Stimulated activated CD8-positive, alpha-beta memory T cell treated with anti-CD3 and anti-CD28 coated beads, Interleukin-12 subunit alpha, Interleukin-12 subunit beta, amount 100 ng/mL, for 1 hour (primary cell): ENCODE data around the gene RB1.
"Not testable (repeated sequence)": the region's sequence is repeated elsewhere in the genome, so short reads cannot be mapped to it uniquely, and the experiment has no call there.

Source experiments
- DNase-seq: peaks from one replicate; pipeline ENCODE4 v3.0.0-alpha.2; 2020; ENCODE audit warnings: low read depth

Gene RB1

DNA sequence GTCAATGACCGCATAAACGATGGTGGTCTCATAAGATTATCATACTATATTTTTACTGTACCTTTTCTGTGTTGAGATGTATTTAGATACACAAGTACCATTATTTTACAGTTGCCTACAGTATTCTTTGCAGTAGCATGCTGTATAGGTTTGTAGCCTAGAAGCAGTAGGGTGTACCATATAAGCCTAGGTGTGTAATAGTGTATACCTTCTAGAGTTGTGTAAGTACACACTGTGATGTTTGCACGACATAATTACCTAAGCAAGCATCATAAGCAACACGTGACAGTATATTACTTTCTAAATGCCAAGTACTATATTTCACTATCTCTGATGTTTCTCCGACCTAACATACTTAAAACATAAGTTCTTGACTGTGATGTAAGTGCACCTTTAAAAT lies 106.6 kb downstream of the RB1 start:
- DNase-seq = no peak

DNA sequence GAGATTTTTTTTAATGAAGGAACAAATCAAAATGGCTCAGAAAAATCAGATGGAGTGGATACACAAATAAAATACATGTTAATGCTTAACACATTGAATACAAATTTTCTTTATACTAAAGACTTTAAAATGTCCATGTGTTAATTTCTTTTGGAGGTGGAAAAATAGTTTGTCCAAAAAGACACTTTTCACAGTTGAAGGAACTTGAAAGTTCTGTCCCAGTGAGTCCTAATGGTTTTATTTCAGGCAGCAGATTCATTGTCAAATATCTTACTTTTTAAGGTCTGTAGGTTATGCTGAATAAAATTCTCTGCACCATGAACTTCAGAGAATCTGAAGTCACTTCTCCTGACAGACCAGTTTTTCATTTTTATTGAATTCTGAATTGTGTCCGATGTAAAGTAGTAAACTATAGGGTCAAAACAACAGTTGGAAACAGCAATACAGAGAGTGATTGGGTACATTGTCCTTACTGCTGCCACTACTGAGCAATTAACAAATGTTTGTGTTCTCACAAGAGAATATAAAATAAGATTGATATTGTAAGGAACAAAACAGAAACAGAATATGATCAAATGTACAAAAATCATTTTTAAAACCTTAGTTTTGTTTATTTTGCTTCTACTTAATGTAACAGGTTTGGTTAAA lies 107.7 kb downstream of the RB1 start:
- no peak for DNase-seq

DNA sequence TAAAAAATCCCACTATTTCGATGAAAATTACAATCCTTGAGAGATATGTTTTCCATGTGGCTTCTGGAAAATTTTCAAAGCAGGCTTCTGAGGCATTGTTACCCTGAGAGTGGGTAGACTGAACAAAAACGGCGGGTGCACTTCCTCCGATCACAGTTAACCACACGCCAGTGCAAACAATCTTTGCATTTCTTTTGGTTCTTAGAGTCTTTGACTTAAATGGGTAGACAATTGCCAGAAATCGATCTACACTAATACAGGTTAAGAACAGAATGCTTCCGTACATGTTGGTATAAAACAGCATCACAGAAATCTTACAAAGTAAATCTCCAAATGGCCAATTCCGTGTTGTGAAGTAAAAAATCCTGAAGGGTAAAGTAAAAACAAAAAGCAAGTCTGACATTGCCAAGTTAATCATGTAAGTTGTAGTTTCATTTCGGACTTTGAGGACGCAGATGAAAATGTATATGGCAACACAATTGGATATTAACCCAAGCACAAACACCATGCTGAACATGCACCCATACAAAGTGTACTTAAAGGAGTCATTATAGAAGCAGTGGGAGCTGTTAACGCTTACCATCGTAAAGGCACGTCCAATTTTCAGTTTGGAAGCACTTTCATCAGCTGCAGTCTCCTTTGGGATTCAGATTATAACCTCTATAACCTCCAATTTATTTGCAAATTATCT lies 108.4 kb downstream of the RB1 start:
- DNase-seq = no peak

DNA sequence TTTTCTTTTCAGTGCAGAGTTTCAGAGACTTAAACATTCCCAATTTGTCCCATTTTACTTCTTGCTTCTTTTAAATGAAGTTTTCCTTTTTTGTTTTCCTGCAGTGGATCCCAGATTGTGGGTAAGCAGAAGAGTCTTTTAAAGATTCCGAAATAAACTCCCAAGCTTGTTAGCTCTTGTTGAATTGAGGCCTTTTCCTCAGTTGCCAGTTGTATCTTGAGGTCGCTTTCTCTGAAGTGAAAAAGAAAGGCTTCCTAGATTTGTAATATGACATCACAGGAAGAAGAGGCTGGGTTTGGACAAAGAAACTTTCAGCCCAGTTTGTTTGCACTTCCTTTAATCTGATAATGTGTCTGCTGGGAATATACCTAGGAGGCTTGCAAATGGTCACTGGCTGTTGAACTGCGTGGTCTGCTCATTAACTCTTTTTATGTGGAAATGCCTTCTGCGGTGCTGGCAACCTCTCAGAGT lies 109.4 kb downstream of the RB1 start, which contains the start of gene LPAR6:
LPAR6 (minus strand) TSS at position 233 of the 471 bp plus-strand sequence. CDS start 690 bp downstream, outside the sequence.
- no peak for DNase-seq

DNA sequence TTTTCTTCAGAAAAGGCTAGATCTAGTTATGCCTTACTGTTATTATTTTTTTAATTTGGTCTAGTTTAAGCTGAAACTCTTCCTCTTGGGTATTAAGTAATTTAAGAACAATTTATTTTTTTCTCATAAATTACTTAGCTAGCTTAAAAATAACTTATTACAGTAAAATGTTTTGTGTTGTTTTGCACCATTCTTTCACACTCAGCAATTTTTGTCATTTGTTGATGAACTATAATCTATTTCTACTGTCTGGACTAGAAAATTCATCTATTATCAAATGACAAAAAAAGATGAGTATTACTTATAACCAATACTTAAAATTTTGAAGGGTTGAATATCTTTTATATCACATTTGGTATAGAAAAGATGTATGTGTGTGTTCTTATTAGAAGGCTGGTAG lies 111.0 kb downstream of the RB1 start:
- DNase-seq = no peak

DNA sequence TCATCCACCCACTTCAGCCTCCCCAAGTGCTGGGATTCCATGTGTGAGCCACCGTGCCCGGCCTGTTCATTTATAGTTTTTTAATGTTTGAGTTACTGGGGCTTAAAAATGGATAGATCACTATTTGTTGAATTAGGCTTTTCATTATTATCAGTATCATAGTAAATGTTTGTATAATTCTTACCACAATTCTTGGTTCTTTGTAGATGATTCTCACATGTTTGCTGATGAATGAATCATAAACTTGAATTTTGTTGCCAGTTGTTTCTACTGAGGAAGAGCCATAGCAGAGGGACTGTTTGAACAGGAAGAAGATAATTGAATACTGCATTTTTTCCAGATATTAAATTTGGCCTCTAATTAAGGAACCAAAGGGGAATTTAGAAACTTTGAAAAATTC lies 112.0 kb downstream of the RB1 start:
- no peak for DNase-seq

DNA sequence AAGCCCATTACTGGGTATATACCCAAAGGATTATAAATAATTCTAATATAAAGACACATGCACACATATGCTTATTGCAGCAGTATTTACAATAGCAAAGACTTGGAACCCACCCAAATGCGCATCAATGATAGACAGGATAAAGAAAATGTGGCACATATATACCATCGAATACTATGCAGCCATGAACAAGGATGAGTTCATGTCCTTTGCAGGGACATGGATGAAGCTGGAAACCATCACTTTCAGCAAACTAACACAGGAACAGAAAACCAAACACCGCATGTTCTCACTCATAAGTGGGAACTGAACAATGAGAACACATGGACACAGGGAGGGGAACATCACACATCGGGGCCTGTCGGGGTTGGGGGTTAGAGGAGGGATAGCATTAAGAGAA lies 118.5 kb downstream of the RB1 start:
- not testable (repeated sequence) for DNase-seq

DNA sequence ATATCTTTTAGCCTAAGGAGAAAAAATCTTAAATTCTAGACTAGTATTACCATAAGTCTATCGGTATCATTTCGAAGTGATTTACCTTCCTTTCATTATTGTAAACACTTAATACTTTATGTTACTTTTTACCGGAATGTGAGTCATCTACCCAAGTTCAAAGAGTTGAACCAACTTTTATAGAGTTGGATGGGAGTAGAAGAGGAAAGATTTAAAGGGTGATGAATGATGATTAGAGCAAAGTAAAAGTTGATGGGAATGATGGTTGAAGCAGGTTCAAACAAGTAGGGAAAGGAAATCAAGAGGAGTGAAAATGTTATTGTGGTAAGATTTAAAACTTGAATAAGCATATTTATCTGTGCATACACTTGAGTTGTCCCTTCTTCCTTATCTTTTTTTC lies 120.7 kb downstream of the RB1 start:
- DNase-seq = no peak

DNA sequence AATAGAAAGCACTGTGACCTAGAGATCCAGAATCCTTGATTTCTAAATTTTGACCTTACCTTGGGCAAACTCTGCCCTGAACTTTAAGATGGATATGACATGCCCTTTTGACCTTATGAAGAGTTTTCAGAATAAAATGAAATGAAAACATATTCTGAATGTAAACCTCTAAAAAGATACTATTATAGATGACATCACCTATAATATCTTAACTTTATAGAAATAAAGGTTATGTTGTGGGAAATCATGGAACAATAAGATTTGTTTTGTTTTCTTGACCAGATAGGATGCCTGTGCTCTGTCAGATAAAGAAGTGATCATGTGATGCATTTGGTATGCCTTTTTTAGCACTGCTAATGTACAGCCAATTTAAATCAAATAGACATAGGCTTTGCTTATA lies 122.5 kb downstream of the RB1 start:
- no peak for DNase-seq

DNA sequence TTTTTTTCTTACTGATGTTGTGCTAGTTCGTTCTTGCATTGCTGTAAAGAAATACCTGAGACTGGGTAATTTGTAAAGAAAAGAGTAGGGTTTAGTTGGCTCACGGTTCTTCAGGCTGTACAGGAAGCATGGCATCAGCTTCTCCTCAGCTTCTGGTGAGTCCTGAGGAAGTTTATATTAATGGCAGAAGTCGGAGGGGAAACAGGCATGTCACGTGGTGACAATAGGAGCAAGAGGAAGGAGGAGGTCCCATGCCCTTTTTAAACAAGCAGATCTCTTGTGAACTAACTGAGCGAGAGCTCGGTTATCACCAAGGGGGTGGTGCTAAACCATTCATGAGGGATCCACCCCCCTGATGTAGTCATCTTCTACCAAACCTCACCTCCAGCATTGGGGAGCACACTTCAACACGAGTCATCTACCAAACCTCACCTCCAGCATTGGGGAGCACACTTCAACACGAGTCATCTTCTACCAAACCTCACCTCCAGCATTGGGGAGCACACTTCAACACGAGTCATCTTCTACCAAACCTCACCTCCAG lies 123.3 kb downstream of the RB1 start:
- not testable (repeated sequence) for DNase-seq

DNA sequence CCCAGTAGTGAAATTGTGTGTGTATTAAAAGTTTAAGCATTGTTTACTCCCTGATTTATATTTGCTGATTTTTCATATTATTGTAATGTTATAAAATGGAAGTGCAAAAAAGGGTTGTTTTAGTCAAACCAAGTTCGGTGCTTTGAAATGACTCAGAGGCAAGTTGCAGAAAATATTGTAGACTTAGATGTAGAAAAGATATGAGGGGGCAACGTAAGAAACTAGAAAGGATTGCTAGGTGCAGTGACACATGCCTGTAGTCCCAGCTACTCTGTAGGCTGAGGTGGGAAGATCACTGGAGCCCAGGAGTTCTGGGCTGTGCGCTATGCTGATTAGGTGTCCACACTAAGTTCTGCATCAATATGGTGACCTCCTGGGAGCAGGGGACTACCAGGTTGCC lies 125.5 kb downstream of the RB1 start:
- no peak for DNase-seq

DNA sequence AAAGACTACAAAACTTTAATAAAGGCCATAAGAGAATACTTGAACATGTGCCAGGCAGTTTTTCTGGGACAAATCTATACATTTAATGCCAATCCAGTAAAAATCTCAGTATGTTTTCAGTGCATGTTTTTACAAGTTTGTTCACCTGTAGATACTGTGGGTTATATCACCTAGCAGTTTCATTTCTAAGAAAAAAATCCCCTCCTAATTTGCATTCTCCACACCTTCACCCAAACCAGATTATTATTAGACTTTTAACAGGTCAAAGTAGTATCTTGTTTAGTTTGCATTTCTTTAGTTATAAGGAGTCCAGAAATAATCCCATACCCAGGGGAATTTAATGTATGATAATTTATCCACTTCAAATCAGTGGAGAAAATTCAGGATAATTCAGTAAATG lies 126.3 kb downstream of the RB1 start:
- no peak for DNase-seq

DNA sequence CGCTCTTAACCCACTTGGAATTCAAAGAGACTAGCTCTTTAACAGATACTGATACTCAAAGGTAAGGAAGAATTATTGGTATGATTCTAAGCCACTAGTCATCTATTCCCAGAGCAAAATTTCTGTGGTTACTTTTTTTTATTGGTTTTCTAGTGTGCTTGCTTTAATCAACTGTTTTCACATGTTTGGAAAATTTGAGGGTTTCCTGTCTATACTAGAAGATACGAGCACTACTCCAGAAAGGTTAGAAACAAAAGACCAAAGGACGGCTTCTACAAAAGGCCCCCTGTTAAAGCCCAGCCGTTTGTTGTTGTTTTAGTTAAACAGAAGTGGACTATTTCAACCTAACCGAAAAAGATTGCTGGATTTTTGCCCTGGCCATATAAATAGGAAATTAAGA lies 127.9 kb downstream of the RB1 start:
- DNase-seq = no peak

DNA sequence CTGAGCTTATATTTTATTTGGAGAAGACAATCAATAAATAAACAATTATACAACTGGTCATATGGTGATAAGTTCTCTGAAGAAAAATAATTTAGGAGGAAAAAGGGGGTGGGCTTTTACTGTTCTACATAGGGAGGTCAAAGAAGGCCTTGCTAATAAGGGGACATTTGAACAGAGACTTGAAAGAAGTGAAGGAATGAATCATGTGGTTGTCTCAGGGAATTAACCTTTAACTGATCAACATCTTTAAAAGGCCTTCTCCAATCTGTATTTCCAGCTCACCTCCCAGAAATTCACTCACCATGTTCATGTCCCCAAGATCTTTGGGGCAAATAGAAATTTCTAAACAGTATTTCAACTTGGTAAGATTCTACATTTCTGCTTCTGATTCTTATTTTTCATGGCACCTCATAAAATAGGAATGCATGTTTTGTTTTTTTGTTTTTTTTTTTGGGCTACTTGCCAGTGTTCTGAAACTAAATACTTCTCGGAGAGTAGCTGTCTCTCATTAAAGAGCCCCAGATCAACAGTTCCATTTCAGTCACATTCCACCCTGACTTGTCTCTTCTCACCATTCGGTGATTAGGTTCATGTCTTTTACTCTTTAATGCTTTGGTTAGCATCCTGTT lies 128.6 kb downstream of the RB1 start:
- DNase-seq = no peak

DNA sequence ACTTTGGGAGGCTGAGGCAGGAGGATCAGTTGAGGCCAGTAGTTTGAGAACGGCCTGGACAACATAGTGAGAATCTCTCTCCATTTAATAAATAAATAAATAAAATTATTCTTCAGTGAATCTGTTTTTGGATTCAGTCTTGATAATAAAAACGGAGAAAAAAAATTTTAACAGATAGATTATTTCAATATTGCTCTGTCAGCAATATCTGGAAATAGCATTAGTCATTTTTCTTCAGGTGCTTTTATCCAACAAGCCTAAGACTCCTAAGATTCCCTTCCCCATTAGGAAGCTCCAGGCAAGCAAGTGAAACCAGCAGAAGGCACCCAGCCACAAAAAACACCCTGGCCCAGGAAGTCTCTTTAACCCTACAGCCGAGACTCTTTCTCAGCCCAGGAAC lies 130.6 kb downstream of the RB1 start:
- no peak for DNase-seq

DNA sequence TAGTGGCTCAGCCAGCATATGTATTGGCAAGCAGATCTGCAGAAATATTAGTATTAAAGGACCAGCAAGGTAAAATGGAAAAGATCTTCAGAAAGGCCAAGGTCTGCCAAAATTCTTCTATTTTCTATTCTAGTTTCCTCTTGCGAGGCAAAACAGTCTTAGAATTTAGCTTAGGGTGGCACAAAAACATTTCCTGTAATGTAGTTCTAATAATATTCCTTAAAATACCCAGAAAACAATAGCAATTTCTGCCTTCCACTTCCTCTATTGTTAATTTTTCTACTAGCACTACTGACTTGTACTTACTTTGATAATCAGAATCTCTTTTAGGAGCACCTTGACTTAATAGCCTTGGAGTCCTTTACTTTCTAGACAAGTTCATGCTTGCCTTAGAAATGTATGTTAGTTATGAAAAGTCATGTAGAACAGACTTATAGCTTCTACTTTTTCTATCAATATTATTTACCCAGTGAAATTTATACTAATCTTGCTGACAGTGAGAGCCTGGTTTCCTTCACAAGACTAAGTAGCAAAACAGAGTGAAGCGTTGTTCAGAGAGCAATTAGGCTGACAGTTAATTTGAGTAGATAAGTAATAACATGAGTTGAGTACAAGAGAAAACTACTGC lies 133.2 kb downstream of the RB1 start:
- DNase-seq = no peak

DNA sequence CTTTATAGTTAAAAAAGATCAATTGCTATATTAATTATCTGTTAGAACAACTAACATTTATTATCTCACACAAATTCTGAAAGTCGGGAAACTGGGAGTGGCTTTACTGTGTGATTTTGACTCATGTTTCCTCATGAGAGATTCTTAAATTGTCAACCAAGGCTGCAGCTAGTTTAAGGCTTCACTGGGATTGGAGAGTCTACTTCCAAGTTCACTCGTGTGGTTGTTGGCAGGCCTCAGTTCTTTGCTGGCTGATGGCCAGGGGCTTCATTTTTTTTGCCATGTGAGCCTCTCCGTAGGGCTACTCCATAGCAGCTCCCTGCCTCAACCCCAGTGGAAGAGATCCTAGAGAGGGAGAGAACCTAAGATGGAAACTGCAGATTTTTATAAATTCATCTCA lies 133.8 kb downstream of the RB1 start:
- DNase-seq = no peak

DNA sequence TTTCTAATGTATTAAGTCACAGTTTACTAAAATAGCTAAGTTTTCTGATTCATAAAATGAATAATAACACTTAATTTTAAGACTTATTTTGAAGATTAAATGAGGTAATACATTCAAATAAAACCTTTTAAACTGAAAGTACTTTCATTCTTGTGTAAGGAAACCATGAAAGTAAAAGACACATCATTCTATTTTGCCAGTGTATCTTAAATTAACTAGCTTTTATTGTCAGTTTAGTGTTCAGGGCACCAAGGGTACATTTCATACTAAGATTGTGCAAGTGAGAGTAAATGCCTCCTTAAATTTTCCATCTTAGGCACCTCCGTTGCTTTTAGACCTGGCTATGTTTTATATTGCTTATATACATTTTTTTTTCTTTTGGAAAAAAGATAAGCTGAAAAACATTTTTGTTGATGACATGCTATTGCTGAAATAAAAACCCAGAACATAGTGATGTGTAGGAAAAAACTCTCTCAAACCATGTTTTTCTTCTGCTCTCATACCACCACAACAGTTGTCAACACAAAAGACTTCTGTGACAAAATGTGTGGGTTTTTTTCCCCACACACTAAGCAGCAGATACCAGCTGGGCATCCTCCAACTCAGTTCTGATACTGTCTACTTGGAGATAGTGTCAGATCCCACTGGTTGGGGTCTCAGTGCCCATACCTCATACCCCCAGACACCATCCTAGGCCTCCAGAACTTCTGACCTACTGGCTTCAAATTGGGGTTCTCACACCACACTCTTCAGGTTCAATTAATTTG lies 140.1 kb downstream of the RB1 start:
- no peak for DNase-seq

DNA sequence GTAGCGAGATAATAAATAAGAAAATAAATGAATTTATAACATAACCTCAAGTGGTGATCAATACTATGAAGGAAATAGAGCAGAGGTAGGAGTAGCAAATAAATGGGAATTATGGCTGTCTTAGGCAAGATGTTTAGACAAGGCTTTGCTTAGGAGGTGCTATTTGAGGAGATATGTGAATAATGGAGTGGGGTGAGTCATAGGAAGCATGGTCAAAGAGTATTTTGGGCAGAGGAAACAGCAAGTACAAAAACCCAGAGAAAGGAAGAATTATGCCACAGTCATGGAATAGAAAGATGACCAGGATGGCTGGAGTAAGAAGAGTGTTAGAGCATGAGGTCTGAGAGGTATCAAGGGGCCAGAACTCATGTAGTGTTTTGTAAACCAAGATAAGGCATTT lies 142.9 kb downstream of the RB1 start:
- DNase-seq = no peak

DNA sequence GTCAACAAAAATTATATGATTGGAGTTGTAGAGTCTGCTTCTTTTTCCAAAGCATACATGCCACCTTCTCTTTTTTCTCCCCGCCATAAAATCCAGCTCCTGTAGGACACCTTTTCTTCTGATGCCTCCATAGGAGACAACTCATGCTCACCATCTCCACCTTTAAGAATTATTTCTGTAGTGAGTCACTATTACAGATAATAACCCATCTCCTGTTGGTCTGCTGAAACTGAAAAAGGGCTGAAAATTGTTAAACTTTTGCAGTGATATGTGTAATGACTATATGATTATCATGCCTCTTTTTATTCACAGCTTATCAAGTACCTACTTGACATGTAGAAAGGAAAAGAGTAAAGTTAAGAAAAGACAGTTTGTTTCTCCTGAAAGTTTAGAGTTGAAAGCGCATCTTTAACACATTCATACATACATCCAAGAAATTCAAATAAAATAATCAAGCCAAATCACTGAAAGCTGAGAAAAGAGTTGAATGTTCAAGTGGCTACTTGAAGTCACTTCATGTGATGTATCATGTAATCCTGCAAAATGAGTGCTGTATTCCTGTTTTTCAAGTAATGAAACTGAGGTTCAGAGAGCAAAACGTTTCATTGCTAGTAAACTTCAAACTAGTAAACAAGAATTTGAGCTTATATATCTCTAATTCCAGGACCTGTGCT lies 144.9 kb downstream of the RB1 start:
- no peak for DNase-seq

DNA sequence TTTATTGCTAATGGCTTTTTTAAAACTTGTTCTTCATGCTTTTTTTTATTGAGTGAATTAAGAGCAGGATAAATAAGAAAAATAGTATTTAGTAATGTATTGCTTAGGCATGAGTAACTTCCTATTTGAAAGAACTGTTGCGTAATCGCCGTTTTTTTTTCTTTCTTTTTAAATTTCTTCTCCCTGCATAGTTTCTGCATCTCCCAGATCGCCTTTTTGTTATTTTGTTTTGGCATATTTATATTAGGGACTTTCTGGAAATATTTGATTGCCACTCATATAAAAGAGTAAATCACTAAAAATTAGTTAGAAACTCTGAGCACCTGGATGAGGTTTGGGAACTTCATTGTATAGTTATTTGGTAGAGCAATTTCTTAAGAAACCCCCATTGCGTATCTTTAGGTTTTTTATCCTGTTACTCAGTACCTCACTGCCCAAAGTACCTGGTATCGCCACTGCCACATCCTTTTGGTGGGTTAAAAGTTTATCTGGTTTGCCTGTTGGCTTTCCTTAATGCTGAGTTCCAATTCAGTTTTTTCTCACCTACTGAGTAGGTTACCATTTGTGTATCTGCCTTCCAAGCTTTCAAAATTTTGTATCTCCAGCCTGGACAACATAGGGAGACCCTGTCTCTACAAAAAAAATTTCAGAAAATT lies 145.5 kb downstream of the RB1 start:
- DNase-seq = no peak
